GM21737 (cell line): ENCODE data around the gene MORN2.

Experiments used
- ATAC-seq: cut with Tn5 transposase; IDR thresholded peaks from one replicate; pipeline ENCODE4 v1.9.1; 2021; ENCODE audit warnings: mild to moderate bottlenecking, moderate library complexity; ENCODE audit not compliant: unreplicated experiment

The MORN2 gene

GRCh38 chr2:38889045-38889444 is 13.3 kb downstream of the MORN2 start:
- ATAC-seq, result no peak

DNA sequence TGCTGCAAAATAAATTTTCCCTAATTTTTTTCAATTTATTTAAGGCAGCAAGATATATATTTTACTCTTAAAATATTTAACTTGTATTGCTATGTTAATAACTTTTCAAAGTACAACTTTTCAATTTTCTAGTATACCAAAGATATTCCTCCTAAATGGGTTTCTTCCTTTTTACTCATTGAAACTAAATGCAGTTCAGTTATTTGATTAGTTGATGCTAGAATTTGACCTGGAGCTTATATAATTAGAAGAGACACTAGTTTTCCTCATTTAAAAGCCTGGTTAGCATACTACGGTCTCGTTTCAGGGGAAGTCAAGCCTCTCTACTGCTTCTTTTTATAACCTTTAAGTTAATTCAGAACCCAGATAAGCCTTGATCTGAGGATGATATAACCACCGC is 13.8 kb downstream of the MORN2 start, which contains the start of gene ARHGEF33:
Gene ARHGEF33 (plus strand): TSS at position 301 of the 400 bp plus-strand sequence. CDS start 29,573 bp downstream, outside the sequence.
- no peak for ATAC-seq

- ATAC-seq, result no peak
Observed at GRCh38 chr2:38892819-38893218, 17.0 kb downstream of the MORN2 start.

DNA sequence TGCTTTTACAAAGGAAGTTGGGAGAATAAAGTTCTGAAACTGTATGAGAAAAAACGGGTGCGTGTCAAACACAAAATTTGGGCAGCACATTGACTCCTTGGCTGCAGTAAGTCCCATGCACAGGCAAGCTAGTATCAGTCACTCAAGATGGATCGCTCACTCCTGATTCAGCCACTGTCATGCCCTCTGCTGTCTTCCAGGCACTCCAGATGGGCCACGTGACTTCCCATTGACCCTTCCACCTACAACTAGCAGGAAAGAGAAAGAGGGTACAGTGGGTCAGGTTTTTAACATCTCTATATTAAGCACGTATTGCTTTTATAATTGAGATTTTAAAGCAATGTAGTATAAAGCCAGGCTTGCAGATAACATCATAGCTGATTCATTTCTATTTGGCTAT is 22.5 kb downstream of the MORN2 start:
- ATAC-seq, result no peak

DNA sequence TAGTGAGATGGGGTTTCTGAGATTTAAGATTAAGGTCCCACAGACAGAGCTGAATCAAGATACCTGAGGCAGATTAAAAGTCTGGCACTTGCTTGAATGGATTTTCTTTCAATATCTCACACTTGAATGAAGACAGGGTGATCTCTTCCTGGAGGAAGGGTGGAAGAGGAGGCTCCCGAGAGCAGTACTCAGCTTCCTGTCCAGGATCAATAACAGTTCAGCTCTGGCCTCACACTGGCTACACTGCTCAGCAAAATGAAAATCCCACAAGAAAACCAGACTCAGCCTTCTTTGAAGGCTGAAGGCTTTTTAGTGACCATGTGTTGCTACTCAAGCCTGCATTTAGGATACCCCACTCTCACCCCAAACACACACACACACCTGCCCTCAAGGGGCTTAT is 24.9 kb downstream of the MORN2 start:
- ATAC-seq, result no peak

- no peak for ATAC-seq
Observed at GRCh38 chr2:38905251-38905650, 29.5 kb downstream of the MORN2 start.

DNA sequence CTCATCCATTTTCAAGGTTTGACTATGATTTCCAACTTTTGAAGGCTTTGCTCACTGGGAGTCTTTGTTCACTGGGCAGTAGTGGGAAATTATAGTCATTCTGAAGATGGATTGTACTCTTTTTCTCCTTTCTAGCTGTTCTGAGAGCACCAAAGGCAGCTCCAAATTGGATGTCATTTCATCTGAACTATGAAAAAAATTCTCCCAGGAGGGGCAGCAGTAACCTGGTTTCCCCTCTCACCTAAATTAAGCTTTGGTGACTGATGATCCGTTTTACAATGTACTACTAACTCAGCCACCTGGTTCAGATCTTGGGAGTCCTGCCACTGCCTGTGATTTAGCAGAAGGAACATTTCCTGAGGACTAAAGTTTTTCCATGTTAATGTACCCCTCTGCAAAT is 31.5 kb downstream of the MORN2 start:
- no peak for ATAC-seq

DNA sequence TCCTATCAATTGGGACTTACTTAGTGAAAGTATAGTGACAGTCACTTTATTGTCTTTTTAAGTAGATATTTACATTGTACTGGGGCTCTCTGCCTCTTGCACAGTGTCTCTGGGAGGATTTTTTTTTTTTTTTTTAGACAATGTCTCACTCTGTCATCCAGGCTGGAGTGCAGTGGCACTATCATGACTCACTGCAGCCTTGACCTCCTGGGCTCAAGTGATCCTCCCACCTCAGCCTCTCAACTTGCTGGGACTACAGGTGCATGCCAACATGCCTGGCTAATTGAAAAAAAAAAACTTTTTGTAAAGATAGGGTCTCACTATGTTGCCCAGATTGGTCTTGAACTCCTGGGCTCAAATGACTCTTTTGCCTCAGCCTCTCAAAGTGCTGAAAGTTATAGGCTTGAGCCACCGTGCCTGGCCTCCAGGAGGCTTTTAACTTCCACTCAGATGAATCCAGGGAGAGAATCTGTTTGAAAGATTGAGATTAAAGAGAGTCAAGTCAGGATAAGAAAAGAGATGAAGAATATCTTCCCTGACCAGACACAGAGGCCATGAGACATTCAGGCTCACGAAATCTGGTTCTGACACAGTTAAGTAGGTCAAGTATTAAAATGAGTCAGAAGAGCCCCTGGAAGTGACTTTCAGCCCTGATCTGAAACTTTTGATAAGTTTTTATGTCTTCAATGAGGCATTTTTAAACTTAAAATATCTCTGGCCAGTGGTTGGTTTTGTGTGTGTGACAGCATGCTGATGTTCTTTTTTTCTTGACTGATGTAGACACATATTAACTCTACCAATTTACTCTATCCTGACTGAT is 32.2 kb downstream of the MORN2 start:
- peak; percentile 73 for ATAC-seq

DNA sequence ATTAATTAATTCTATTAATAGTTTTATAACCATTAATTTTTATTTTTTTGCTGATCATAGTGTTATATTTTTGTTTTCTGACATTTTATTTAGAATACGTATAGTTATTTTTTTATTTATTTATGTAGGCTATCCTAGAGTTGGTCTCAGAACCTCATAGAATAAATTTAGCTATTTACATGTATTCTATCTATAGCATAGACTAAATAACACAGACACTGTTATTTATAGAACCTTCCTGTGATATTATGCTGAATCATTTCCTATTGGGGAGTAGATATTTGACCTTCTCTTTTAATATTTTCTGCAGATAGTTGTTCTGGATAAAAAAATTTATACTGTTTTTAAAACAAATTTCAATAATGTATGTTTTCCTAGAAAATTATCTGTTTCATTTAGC is 34.1 kb downstream of the MORN2 start:
- no peak for ATAC-seq

DNA sequence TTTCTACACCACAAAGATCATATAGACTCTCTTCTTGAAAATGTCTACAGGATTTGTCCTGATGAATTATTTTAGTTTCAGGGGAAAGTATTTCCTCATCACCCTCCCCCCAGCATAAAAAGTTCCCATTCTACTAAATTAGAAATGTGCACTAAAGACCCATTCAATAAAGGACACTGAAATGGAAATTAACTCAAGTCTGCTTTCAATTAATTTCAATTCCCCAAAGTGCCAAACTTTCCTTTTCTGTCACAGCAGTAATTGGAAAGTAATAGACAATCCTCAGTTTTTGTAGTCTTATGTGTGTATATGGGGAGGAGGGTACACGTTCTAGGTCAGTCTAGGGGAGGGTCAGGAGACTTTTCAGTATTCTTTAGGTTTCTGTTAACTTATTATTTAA is 35.4 kb downstream of the MORN2 start:
- ATAC-seq, result no peak

- no peak for ATAC-seq
Observed at GRCh38 chr2:38912619-38913018, 36.8 kb downstream of the MORN2 start.

GRCh38 chr2:38922389-38922788 is 46.6 kb downstream of the MORN2 start:
- ATAC-seq, result no peak

DNA sequence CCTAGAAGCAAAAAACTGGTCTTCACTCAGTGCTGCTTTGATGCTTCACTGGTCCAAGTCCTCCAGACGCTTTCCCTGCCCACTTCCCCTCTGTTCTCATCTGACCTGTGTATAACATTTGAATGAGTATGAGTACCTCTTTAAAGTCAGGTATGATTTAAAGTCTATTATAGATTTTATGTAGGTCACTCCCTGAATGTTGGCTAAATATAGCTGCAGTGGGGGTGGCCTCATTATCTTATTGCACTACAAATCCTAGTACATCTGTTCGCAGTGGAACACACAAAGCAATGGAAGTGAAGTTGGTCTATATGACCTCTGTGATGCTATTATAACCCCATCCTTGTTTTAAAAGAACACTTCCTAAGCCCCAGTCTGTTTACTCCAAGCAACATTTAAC is 47.1 kb downstream of the MORN2 start:
- no peak for ATAC-seq

GRCh38 chr2:38925982-38926381 is 50.2 kb downstream of the MORN2 start:
- ATAC-seq, result no peak

DNA sequence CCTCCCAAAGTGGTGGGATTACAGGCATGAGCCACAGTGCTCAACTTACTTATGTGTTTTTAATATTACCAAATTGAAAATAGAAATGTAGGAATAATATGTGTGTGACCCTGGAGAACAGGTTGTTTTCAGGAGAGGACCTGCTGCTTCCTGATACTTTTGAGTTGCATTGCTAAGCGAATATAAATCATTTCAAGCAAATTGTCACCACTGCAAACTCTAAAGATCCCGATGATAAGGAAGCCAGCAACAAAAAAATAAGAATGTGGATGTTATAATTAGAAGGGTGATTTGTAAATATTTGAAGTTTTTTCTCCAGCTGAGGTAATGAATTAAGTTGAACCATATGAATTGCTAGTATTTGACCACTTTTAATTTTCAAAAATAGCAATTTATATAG is 54.8 kb downstream of the MORN2 start:
- no peak for ATAC-seq
